Gastrocnemius medialis (tissue), 4 donors: ENCODE measurements around the gene ADORA2A. TPM values are rescaled to one million over a fixed set of nuclear protein-coding genes. Genes with fewer than 3 reads are reported as not detected.

Experiments
- ATAC-seq, 2 donors: fragments of 150-250 bp; one replicate each; pipeline ENCODE4 v1.9.1; 2016
- DNase-seq, 2 donors: peaks; one replicate each; pipeline ENCODE4 v3.0.0-alpha.2; 2019
- H3K27ac ChIP-seq, 4 donors: fragments of 200-600 bp; sonication (generic); 1 replicate in 1 of 4; 2 replicates in 3 of 4; pipeline ENCODE4 v1.5.1; 2016 to 2018; ENCODE audit warnings: mild to moderate bottlenecking in 2 of 4, moderate library complexity in 1 of 4
- H3K27me3 ChIP-seq, 3 donors: fragments of 200-600 bp; sonication (generic) in 2 of 3; 1 replicate in 1 of 3; 2 replicates in 2 of 3; pipeline versions ENCODE4 v1.5.1 to v1.6.0; 2016 to 2019; ENCODE audit warnings: mild to moderate bottlenecking in 1 of 3, moderate library complexity in 1 of 3
- H3K36me3 ChIP-seq, 2 donors: fragments of 200-600 bp; sonication (generic) in 1 of 2; one replicate each; pipeline ENCODE4 v1.5.1; 2017 to 2018
- H3K4me1 ChIP-seq, 2 donors: fragments of 200-600 bp; sonication (generic) in 1 of 2; one replicate each; pipeline ENCODE4 v1.5.1; 2016 to 2017; ENCODE audit warnings: mild to moderate bottlenecking in 2 of 2
- H3K4me3 ChIP-seq, 4 donors: fragments of 200-600 bp; sonication (generic) in 3 of 4; 1 replicate in 1 of 4; 2 replicates in 3 of 4; pipeline ENCODE4 v1.5.1; 2016 to 2019; ENCODE audit warnings: mild to moderate bottlenecking in 2 of 4
- H3K9me3 ChIP-seq, 3 donors: fragments of 200-600 bp; sonication (generic) in 2 of 3; 1 replicate in 1 of 3; 2 replicates in 2 of 3; pipeline ENCODE4 v1.5.1; 2016 to 2019
- POLR2A ChIP-seq, 2 donors: fragments of 450-650 bp; IDR thresholded peaks; one replicate each; pipeline ENCODE4 v1.6.1; 2017; ENCODE audit warnings: antibody characterized with exemption in 2 of 2, mild to moderate bottlenecking in 2 of 2, moderate library complexity in 2 of 2
- in situ Hi-C, 4 donors: fragments of 200-750 bp; cut with MboI; loops; one replicate each; pipeline versions ENCODE4 v1.15.0 to v1.8.0; 2017; ENCODE audit warnings: low sequenced_read_pairs in 4 of 4
- intact Hi-C: fragments of 100-400 bp; cut with DNase I; formaldehyde crosslinking; loops from one replicate; pipeline ENCODE4 v1.15.1; 2023; ENCODE audit warnings: low total_unique reads
- total RNA-seq, 4 donors: library from RNA; depleted of rRNA; stranded (reverse); fragments of >200 nt; gene quantifications; one replicate each; pipeline versions ENCODE4 v1.1.0 to v1.2.3, GENCODE V29; 2016
- TF ChIP-seq, protein P1 (sequence below), 5 experiments: fragments of 450-650 bp in 3 of 5; fragments of 200-600 bp in 2 of 5; sonication (generic) in 2 of 5; IDR thresholded peaks in 4 of 5; conservative IDR thresholded peaks in 1 of 5; 1 replicate in 4 of 5; 2 replicates in 1 of 5; pipeline ENCODE4 v1.5.1; 2016 to 2019; ENCODE audit warnings: antibody characterized with exemption in 5 of 5, mild to moderate bottlenecking in 3 of 5, moderate library complexity in 3 of 5

Gene ADORA2A
- total RNA-seq, 4 donors from 2014 or later = 0.39 to 3.6 (median 1.2) TPM

DNA sequence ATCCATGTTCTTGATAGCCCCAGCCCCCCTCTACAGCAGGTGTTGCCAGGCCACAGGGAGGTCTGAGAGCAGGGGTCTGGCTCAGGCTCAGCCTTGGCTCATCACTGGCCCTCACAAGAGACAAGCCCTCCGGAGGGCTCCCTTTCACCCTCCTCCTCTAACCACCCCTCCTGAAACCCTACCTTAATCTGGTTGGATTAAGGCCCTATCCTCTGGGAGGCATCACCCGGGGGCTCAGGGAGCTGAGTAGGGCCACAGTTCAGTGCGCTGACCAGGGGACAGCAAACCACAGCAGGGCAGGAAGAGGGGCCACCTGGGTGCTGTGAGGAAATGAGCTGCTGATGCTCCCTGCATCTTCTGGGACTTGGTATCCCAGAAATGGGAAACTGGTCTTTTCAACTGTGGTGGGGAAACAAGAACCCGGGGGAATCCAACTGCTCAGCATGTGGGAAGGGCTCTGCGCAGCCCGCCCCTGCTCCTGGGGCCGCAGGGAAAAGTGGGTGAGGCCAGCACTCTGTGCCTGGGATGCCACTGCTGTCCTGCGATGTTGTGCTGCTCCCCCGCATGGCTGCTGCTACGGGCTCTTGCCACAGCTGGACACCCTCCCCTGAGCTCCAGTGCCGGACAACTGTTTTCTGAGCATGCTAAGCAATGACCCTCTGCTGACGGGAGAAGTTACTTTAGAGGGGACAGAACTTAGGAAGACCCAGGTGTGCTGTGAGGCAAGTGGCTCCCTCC is 17.5 kb downstream of the ADORA2A start:
- H3K9me3 ChIP-seq = no peaks in the 10 kb centered on the region
- in situ Hi-C loops = loop anchor here in 1 of 4 donors (25.0 kb wide), 1 partner anchor 317 kb away; the partner anchor contains the start of gene PIWIL3
- TF ChIP-seq, protein P1, sequence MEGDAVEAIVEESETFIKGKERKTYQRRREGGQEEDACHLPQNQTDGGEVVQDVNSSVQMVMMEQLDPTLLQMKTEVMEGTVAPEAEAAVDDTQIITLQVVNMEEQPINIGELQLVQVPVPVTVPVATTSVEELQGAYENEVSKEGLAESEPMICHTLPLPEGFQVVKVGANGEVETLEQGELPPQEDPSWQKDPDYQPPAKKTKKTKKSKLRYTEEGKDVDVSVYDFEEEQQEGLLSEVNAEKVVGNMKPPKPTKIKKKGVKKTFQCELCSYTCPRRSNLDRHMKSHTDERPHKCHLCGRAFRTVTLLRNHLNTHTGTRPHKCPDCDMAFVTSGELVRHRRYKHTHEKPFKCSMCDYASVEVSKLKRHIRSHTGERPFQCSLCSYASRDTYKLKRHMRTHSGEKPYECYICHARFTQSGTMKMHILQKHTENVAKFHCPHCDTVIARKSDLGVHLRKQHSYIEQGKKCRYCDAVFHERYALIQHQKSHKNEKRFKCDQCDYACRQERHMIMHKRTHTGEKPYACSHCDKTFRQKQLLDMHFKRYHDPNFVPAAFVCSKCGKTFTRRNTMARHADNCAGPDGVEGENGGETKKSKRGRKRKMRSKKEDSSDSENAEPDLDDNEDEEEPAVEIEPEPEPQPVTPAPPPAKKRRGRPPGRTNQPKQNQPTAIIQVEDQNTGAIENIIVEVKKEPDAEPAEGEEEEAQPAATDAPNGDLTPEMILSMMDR (IDR thresholded peaks at IDR 0.05 in 4 of 5, conservative IDR thresholded peaks at IDR 0.05 in 1 of 5) = no peak
- TF ChIP-seq POLR2A (IDR thresholded peaks at IDR 0.05) = no peak
- no peaks in the 10 kb centered on the region for H3K36me3 ChIP-seq
- intact Hi-C loops = no loop called here
- no peak overlapping the region for H3K27ac ChIP-seq
- H3K27me3 ChIP-seq = no peaks in the 10 kb centered on the region
- H3K4me1 ChIP-seq = peaks cover 10 to 15% of the 10 kb centered on the region in 2 donors
- DNase-seq (no peak), ATAC-seq (no peak)
- no peak overlapping the region for H3K4me3 ChIP-seq

DNA sequence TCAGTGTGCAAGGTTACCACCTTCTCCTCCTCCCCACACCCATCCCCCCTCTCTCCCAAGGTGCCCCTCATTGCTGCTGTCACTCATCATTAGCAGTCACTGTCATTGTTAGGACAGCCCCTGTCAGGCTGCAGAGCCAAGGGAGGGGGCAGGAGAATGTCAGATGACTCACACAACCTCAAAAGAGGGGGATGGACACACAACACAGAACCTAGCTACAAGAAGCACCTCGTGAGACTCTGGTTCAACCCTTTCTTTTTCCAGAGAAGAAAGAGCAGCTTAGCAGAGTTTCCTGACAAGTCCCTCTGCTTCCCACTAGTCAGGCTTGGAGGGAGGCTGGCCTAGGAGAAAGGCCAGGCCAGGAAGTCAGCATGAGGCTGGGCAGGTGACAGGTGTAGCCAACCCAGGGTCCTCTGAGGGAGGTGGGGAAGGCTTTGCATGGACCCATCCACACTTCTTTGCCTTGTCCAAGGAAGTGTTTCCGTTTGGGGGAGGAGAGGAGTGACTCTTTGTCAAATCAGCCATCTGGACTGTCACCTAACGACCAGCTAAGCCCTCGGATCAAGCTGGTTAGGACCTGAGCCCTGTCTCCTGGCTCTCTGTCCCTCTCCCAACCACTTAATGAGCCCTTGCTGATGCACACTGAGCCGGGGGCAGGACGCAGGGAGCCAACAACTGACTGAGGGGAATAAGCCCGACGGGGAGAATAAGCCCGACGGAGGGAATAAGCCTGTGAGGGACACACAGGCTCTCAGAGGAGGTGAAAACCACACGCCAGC is 18.3 kb downstream of the ADORA2A start:
- H3K27ac ChIP-seq = peak overlapping the region in 1 of 4 donors; percentile 1
- no peak for DNase-seq
- no peak for ATAC-seq
- in situ Hi-C loops (loop anchor here in 1 of 4 donors (25.0 kb wide), 1 partner anchor 317 kb away; the partner anchor contains the start of gene PIWIL3), intact Hi-C loops (no loop called here)
- H3K9me3 ChIP-seq = no peaks in the 10 kb centered on the region
- H3K4me3 ChIP-seq = no peak overlapping the region
- H3K36me3 ChIP-seq = no peaks in the 10 kb centered on the region
- H3K27me3 ChIP-seq = no peaks in the 10 kb centered on the region
- TF ChIP-seq POLR2A (IDR thresholded peaks at IDR 0.05) = no peak
- TF ChIP-seq, protein P1 (IDR thresholded peaks at IDR 0.05 in 4 of 5, conservative IDR thresholded peaks at IDR 0.05 in 1 of 5) = no peak
- H3K4me1 ChIP-seq = peaks cover 6 to 10% of the 10 kb centered on the region in 2 donors

DNA sequence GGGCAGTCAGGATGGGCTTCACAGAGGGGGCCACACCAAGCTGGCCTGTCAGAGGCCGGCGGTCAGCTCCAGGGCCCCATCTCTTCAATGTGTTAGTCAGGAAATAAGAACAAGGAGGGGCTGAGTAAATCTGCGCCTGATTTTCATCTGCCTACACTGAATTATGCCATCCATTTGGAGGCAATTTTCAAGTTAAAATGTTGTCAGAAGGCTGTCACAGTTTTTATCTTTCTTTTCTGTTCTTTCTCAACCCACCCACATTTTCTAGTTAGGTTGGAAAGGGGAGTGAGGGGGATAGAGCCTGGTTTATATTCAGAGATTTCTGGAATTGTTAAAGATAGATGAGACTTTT is 18.8 kb downstream of the ADORA2A start:
- ATAC-seq (no peak), DNase-seq (no peak)
- Histone ChIP-seq H3K9me3 (no peaks in the 10 kb centered on the region), H3K27ac (no peak overlapping the region), H3K4me1 (peaks cover 0 to 8% of the 10 kb centered on the region in 2 donors), H3K36me3 (no peaks in the 10 kb centered on the region), H3K27me3 (no peaks in the 10 kb centered on the region), H3K4me3 (no peak overlapping the region)
- in situ Hi-C loops (loop anchor here in 1 of 4 donors (25.0 kb wide), 1 partner anchor 316 kb away; the partner anchor contains the start of gene PIWIL3), intact Hi-C loops (no loop called here)
- TF ChIP-seq, protein P1 (IDR thresholded peaks at IDR 0.05 in 4 of 5, conservative IDR thresholded peaks at IDR 0.05 in 1 of 5) = no peak
- no peak for TF ChIP-seq POLR2A (IDR thresholded peaks at IDR 0.05)

DNA sequence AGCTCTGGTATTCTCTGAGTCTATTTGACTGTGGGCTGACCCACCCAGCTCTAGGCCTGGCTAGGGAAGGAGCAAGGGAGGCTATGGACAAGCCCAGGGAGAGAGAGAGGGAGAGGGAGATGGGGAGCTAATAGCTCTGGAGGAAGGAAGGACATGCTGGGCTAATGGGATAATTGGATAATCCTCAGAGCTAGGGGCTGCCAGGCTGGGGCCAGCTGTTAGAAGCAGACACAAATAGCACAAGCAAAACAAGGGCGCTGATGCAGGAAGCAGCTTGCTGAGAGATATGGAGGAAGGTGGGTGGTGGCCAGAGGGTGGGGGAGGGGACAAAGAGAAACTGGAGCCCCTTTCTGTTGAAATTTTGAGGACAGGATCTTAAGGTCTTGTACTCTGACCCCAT is 23.2 kb downstream of the ADORA2A start:
- intact Hi-C loops (no loop called here), in situ Hi-C loops (no loop called here)
- DNase-seq (no peak), ATAC-seq (no peak)
- peaks cover 0 to 8% of the 10 kb centered on the region in 2 donors for H3K4me1 ChIP-seq
- H3K4me3 ChIP-seq = no peak overlapping the region
- H3K27ac ChIP-seq = no peak overlapping the region
- no peak for TF ChIP-seq POLR2A (IDR thresholded peaks at IDR 0.05)
- TF ChIP-seq, protein P1 (IDR thresholded peaks at IDR 0.05 in 4 of 5, conservative IDR thresholded peaks at IDR 0.05 in 1 of 5) = no peak
- H3K36me3 ChIP-seq = no peaks in the 10 kb centered on the region
- no peaks in the 10 kb centered on the region for H3K9me3 ChIP-seq
- no peaks in the 10 kb centered on the region for H3K27me3 ChIP-seq
